Measurements from ENCODE around the gene ILRUN. TPM values are rescaled to one million over a fixed set of nuclear protein-coding genes. Genes with fewer than 3 reads are reported as not detected.
"Not testable (repeated sequence)": the region's sequence is repeated elsewhere in the genome, so short reads cannot be mapped to it uniquely, and the experiment has no call there.

Gene ILRUN
- total RNA-seq, 2 experiments from 2014 or later = 66.1 to 73.8 TPM

DNA sequence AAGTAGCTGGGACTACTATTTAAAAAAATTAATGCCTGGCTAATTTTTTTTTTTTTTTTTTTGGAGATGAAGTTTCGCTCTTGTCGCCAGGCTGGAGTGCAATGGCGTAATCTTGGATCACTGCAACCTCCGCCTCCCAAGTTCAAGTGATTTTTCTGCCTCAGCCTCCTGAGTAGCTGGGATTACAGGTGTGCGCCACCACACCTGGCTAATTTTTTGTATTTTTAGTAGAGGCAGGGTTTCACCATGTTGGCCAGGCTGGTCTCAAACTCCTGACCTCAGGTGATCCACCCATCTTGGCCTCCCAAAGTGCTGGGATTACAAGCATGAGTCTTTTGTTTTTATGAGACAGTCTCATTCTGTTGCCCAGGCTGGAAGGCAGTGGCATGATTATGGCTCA lies 27.8 kb downstream of the ILRUN start:
- peaks cover 40% of the 10 kb centered on the region for H3K4me1 Mint-ChIP-seq
- DNase-seq; H3K4me3 Mint-ChIP-seq; H3K27ac Mint-ChIP-seq; H3K9me3 Mint-ChIP-seq; ATAC-seq (ENCODE audit: low read depth); H3K36me3 Mint-ChIP-seq; H3K27me3 Mint-ChIP-seq: not testable (repeated sequence)
- POLR2A ChIA-PET = interaction anchor here (0.6 to 0.7 kb wide), 2 partner anchors 14 to 243 kb away, joined by 3 read pairs; no protein-coding TSS in a partner anchor

GRCh38 chr6:34667481-34668238 lies 28.9 kb downstream of the ILRUN start:
- H3K36me3 Mint-ChIP-seq = peaks cover 7% of the 10 kb centered on the region
- no peak overlapping the region for H3K27ac Mint-ChIP-seq
- DNase-seq (no peak), ATAC-seq (ENCODE audit: low read depth) (no peak)
- H3K27me3 Mint-ChIP-seq = no peaks in the 10 kb centered on the region
- peaks cover 33% of the 10 kb centered on the region for H3K4me1 Mint-ChIP-seq
- no peaks in the 10 kb centered on the region for H3K9me3 Mint-ChIP-seq
- POLR2A ChIA-PET = no interaction called here
- H3K4me3 Mint-ChIP-seq = no peak overlapping the region

- Mint-ChIP-seq H3K27ac (peak overlapping the region; percentile 74), H3K4me3 (no peak overlapping the region), H3K36me3 (peaks cover 9% of the 10 kb centered on the region), H3K9me3 (no peaks in the 10 kb centered on the region), H3K4me1 (peaks cover 23% of the 10 kb centered on the region), H3K27me3 (no peaks in the 10 kb centered on the region)
- ATAC-seq (ENCODE audit: low read depth) (peak; percentile 33), DNase-seq (no peak)
- POLR2A ChIA-PET = interaction anchor here (0.6 to 1.4 kb wide), 2 partner anchors 8 to 1410 kb away, joined by 3 to 7 read pairs; no protein-coding TSS in a partner anchor
Observed at GRCh38 chr6:34665019-34665418, 31.5 kb downstream of the ILRUN start.

GRCh38 chr6:34664256-34664971 lies 32.2 kb downstream of the ILRUN start:
- H3K27me3 Mint-ChIP-seq = no peaks in the 10 kb centered on the region
- peaks cover 9% of the 10 kb centered on the region for H3K36me3 Mint-ChIP-seq
- no peak for ATAC-seq (ENCODE audit: low read depth)
- H3K9me3 Mint-ChIP-seq = no peaks in the 10 kb centered on the region
- DNase-seq = no peak
- POLR2A ChIA-PET = interaction anchor here (0.6 to 1.4 kb wide), 2 partner anchors 9 to 1409 kb away, joined by 3 to 7 read pairs; no protein-coding TSS in a partner anchor
- H3K27ac Mint-ChIP-seq = peak overlapping the region; percentile 74
- H3K4me3 Mint-ChIP-seq = peak overlapping the region; percentile 60
- H3K4me1 Mint-ChIP-seq = peaks cover 23% of the 10 kb centered on the region

DNA sequence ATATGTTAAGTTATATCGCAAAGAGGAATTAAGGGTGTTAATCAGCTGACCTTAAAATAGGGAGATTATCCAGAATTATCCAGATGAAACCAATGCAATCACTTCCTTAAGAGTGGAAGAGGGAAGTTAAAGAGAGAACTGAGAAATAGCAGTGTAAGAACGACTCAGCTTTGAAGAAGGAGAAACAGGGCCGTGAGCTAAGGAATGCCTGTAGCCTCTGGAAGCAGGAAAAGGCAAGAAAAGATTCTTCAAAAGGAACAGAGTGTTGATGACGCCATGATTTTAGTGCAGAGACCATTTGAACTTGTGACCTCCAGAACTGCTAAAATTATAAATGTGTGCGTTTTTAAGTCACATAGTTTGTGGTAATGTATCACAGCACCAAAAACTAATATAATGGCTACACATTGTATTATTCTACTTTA lies 32.7 kb downstream of the ILRUN start:
- ATAC-seq (ENCODE audit: low read depth) (no peak), DNase-seq (no peak)
- Mint-ChIP-seq H3K9me3 (no peaks in the 10 kb centered on the region), H3K4me3 (peak overlapping the region; percentile 6), H3K4me1 (peaks cover 23% of the 10 kb centered on the region), H3K27me3 (no peaks in the 10 kb centered on the region), H3K36me3 (peaks cover 9% of the 10 kb centered on the region), H3K27ac (no peak overlapping the region)
- POLR2A ChIA-PET = interaction anchor here (1.4 kb wide), 1 partner anchor 9 kb away, joined by 7 read pairs; no protein-coding TSS in a partner anchor

GRCh38 chr6:34663371-34663770 lies 33.2 kb downstream of the ILRUN start:
- DNase-seq = no peak
- ATAC-seq (ENCODE audit: low read depth) = no peak
- H3K4me1 Mint-ChIP-seq = peaks cover 23% of the 10 kb centered on the region
- POLR2A ChIA-PET = interaction anchor here (0.9 kb wide), 1 partner anchor 9 kb away, joined by 3 read pairs; no protein-coding TSS in a partner anchor
- H3K27ac Mint-ChIP-seq = no peak overlapping the region
- peaks cover 9% of the 10 kb centered on the region for H3K36me3 Mint-ChIP-seq
- no peaks in the 10 kb centered on the region for H3K27me3 Mint-ChIP-seq
- no peak overlapping the region for H3K4me3 Mint-ChIP-seq
- H3K9me3 Mint-ChIP-seq = no peaks in the 10 kb centered on the region

DNA sequence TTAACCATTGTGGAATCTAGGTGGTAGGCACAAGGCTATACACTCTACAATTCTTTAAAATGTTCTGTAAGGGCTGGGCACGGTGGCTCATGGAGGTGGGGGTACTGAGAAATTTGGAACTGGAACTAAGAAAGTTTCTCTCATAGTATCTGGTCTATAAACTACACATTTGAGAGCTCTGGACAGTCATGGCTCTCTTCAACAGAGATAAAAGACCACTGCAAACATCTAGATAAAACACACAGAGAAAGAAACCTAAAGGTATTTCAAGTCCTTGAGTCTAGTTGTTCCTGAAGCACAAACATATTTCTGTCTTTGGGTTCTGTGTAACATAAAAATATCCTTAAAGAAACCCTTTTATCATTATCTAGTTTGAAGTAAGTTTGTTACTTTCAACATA lies 35.2 kb downstream of the ILRUN start:
- Mint-ChIP-seq H3K36me3 (peaks cover 9% of the 10 kb centered on the region), H3K4me3 (no peak overlapping the region), H3K4me1 (peaks cover 35% of the 10 kb centered on the region), H3K27ac (no peak overlapping the region), H3K9me3 (no peaks in the 10 kb centered on the region), H3K27me3 (no peaks in the 10 kb centered on the region)
- POLR2A ChIA-PET = no interaction called here
- no peak for ATAC-seq (ENCODE audit: low read depth)
- DNase-seq = no peak

GRCh38 chr6:34658605-34659265 lies 37.8 kb downstream of the ILRUN start:
- Mint-ChIP-seq H3K27me3 (no peaks in the 10 kb centered on the region), H3K9me3 (no peaks in the 10 kb centered on the region), H3K36me3 (peaks cover 11% of the 10 kb centered on the region), H3K4me3 (no peak overlapping the region), H3K4me1 (peaks cover 27% of the 10 kb centered on the region), H3K27ac (no peak overlapping the region)
- ATAC-seq (ENCODE audit: low read depth) = no peak
- POLR2A ChIA-PET = interaction anchor here (1.2 to 3.0 kb wide), 2 partner anchors 14 to 98 kb away, joined by 3 to 27 read pairs; no protein-coding TSS in a partner anchor
- DNase-seq = no peak

DNA sequence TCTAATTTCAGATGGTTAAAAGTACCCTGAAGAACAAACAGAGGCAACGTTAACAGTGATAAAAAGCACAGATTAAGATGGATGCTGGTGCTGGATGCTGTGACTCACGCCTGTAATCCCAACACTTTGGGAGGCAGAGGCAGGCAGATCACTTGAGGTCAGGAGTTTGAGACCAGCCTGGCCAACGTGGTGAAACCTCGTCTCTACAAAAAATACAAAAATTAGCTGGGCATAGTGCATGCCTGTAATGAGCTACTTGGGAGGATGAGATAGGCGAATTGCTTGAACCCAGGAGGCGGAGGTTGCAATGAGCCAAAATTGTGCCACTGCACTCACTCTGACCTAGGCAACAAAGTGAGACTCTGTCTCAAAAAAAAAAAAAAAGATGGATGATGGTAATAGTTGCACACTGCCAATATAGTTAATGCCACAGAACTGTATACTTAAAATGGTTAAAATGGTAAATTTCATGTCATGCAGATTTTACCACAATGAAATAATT lies 38.5 kb downstream of the ILRUN start:
- not testable (repeated sequence) for H3K9me3 Mint-ChIP-seq; ATAC-seq (ENCODE audit: low read depth); H3K27me3 Mint-ChIP-seq; DNase-seq
- H3K4me1 Mint-ChIP-seq = peaks cover 25% of the 10 kb centered on the region
- POLR2A ChIA-PET = interaction anchor here (0.7 to 3.0 kb wide), 5 partner anchors 15 to 99 kb away, joined by 3 to 27 read pairs (median 8); partner anchors contain the start of genes ILRUN and SNRPC
- H3K36me3 Mint-ChIP-seq = peaks cover 13% of the 10 kb centered on the region
- peak overlapping the region; percentile 11 for H3K4me3 Mint-ChIP-seq
- H3K27ac Mint-ChIP-seq = peak overlapping the region; percentile 93

GRCh38 chr6:34657307-34657978 lies 39.1 kb downstream of the ILRUN start:
- H3K27me3 Mint-ChIP-seq = no peaks in the 10 kb centered on the region
- H3K27ac Mint-ChIP-seq = peak overlapping the region; percentile 93
- no peaks in the 10 kb centered on the region for H3K9me3 Mint-ChIP-seq
- peak overlapping the region; percentile 85 for H3K4me3 Mint-ChIP-seq
- DNase-seq (no peak), ATAC-seq (ENCODE audit: low read depth) (peak; percentile 34)
- peaks cover 25% of the 10 kb centered on the region for H3K4me1 Mint-ChIP-seq
- POLR2A ChIA-PET = interaction anchor here (0.7 to 3.0 kb wide), 7 partner anchors 16 to 230 kb away, joined by 3 to 27 read pairs (median 4); partner anchors contain the start of genes BLTP3A, ILRUN, SNRPC and TAF11
- peaks cover 15% of the 10 kb centered on the region for H3K36me3 Mint-ChIP-seq

DNA sequence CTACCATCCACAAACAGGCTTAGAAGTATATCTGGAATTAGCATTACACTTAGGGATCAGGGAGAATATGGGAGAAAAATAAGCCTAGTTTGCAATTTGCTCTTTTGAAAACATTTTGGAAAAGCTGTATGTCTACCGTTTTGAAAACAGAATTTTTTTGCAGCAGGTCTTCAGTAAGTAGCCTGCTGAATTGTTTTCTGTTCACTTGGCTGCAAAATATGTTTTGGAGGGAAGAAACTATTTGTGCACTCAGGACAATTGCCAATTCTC lies 39.6 kb downstream of the ILRUN start:
- Mint-ChIP-seq H3K4me1 (peaks cover 25% of the 10 kb centered on the region), H3K27ac (peak overlapping the region; percentile 93), H3K36me3 (peaks cover 19% of the 10 kb centered on the region), H3K9me3 (no peaks in the 10 kb centered on the region), H3K4me3 (peak overlapping the region; percentile 85), H3K27me3 (no peaks in the 10 kb centered on the region)
- ATAC-seq (ENCODE audit: low read depth) (no peak), DNase-seq (no peak)
- POLR2A ChIA-PET = interaction anchor here (1.1 to 3.0 kb wide), 6 partner anchors 16 to 231 kb away, joined by 3 to 27 read pairs (median 6); partner anchors contain the start of genes BLTP3A, ILRUN, SNRPC and TAF11

GRCh38 chr6:34656378-34657036 lies 40.1 kb downstream of the ILRUN start:
- peaks cover 24% of the 10 kb centered on the region for H3K4me1 Mint-ChIP-seq
- H3K27ac Mint-ChIP-seq = peak overlapping the region; percentile 93
- DNase-seq (no peak), ATAC-seq (ENCODE audit: low read depth) (peak; percentile 71)
- POLR2A ChIA-PET = interaction anchor here (0.6 to 3.0 kb wide), 7 partner anchors 17 to 420 kb away, joined by 3 to 27 read pairs (median 4); partner anchors contain the start of genes BLTP3A, HMGA1, ILRUN and SNRPC
- no peaks in the 10 kb centered on the region for H3K9me3 Mint-ChIP-seq
- H3K36me3 Mint-ChIP-seq = peaks cover 18% of the 10 kb centered on the region
- no peaks in the 10 kb centered on the region for H3K27me3 Mint-ChIP-seq
- H3K4me3 Mint-ChIP-seq = peak overlapping the region; percentile 85
